ENCODE measurements around the gene RPTOR. TPM values are rescaled to one million over a fixed set of nuclear protein-coding genes. Genes with fewer than 3 reads are reported as not detected.

RPTOR gene
- total RNA-seq, 1 experiment from 2014 or later = 66.7 TPM

- ChIA-PET CTCF (no interaction called here), POLR2A (no interaction called here)
- peaks cover 13% of the 10 kb centered on the region for H3K36me3 Mint-ChIP-seq (ENCODE audit: insufficient read depth, unreplicated experiment)
- TF ChIP-seq CTCF (IDR thresholded peaks at IDR 0.05; ENCODE audit: insufficient read depth in 1 of 2, low read depth in 1 of 2, low read length in 1 of 2, severe bottlenecking in 1 of 2, unreplicated experiment in 1 of 2) = no peak
- H3K4me1 Mint-ChIP-seq (ENCODE audit: low read depth, unreplicated experiment) = no peaks in the 10 kb centered on the region
- H3K4me3 ChIP-seq (ENCODE audit: low read depth, low read length) = no peak overlapping the region
- no peaks in the 10 kb centered on the region for H3K36me3 ChIP-seq (ENCODE audit: control insufficient read depth, insufficient read depth, low read length)
- H3K27me3 Mint-ChIP-seq (ENCODE audit: insufficient read depth, unreplicated experiment) = no peaks in the 10 kb centered on the region
- no peak overlapping the region for H3K27ac Mint-ChIP-seq (ENCODE audit: unreplicated experiment)
- no peaks in the 10 kb centered on the region for H3K27me3 ChIP-seq (replicated peaks; ENCODE audit: control insufficient read depth, insufficient read depth, low read length)
- intact Hi-C loops (cut with micrococcal nuclease; ENCODE audit: unreplicated experiment) = no loop called here
- DNase-seq = no peak
- no peak overlapping the region for H3K4me3 Mint-ChIP-seq (ENCODE audit: unreplicated experiment)
- no peaks in the 10 kb centered on the region for H3K9me3 ChIP-seq
- no peaks in the 10 kb centered on the region for H3K4me1 ChIP-seq
- H3K9me3 Mint-ChIP-seq (ENCODE audit: unreplicated experiment) = no peaks in the 10 kb centered on the region
- no TSS peak for BruUV-seq (replicated peaks)
Measured at GRCh38 chr17:80720610-80721577, 176.3 kb downstream of the RPTOR start.

DNA sequence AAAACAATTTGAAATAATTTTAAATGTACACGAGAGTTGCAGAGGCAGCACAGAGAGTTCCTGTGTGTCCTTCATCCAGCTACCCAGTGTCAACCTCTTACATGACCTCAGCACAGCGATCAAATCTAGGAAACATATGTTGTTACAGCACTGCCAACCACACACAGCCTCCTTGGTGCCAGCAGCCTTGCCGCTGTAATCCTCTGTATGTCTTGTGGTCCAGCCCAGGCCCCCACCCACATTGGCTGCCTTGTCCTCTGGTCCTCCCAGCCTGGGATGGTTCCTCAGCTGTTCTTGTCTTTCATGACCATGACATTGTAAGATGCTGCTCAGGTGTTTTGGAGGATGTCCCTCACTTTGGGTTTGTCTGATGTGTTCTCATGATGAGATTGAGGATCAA lies 178.0 kb downstream of the RPTOR start:
- DNase-seq = no peak
- H3K36me3 ChIP-seq (ENCODE audit: control insufficient read depth, insufficient read depth, low read length) = no peaks in the 10 kb centered on the region
- no peaks in the 10 kb centered on the region for H3K27me3 ChIP-seq (replicated peaks; ENCODE audit: control insufficient read depth, insufficient read depth, low read length)
- no peak overlapping the region for H3K4me3 ChIP-seq (ENCODE audit: low read depth, low read length)
- Mint-ChIP-seq H3K9me3 (ENCODE audit: unreplicated experiment) (no peaks in the 10 kb centered on the region), H3K4me3 (ENCODE audit: unreplicated experiment) (no peak overlapping the region), H3K36me3 (ENCODE audit: insufficient read depth, unreplicated experiment) (peaks cover 21% of the 10 kb centered on the region), H3K27me3 (ENCODE audit: insufficient read depth, unreplicated experiment) (no peaks in the 10 kb centered on the region), H3K4me1 (ENCODE audit: low read depth, unreplicated experiment) (no peaks in the 10 kb centered on the region), H3K27ac (ENCODE audit: unreplicated experiment) (no peak overlapping the region)
- no peak for TF ChIP-seq CTCF (IDR thresholded peaks at IDR 0.05; ENCODE audit: insufficient read depth in 1 of 2, low read depth in 1 of 2, low read length in 1 of 2, severe bottlenecking in 1 of 2, unreplicated experiment in 1 of 2)
- ChIA-PET CTCF (no interaction called here), POLR2A (no interaction called here)
- BruUV-seq (replicated peaks) = no TSS peak
- H3K9me3 ChIP-seq = no peaks in the 10 kb centered on the region
- intact Hi-C loops (cut with micrococcal nuclease; ENCODE audit: unreplicated experiment) = no loop called here
- no peaks in the 10 kb centered on the region for H3K4me1 ChIP-seq

DNA sequence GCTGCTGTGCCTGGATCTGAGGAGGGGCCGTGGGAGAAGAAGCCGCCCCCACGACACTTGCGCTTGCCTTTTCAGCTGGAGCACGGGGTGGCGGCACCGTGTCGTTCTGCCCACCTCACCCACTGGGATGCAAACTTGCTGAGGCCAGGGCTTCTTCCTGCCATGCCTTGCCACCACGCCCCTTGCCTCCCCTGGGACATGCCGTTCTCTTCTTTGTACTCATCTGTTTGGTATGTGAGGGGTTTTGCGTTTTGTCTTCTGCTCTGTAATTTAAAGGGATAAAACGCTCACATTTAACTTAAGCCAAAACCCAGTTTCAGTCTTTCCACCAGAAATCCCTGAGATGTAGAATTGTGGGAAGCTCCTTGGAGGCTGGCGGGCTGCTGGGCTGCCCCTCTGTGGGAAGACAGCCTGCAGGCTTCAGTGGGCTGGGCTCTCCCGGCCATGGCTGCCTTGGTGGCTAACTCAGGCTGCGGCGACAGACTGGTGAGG lies 180.2 kb downstream of the RPTOR start:
- Mint-ChIP-seq H3K4me1 (ENCODE audit: low read depth, unreplicated experiment) (no peaks in the 10 kb centered on the region), H3K27me3 (ENCODE audit: insufficient read depth, unreplicated experiment) (no peaks in the 10 kb centered on the region), H3K36me3 (ENCODE audit: insufficient read depth, unreplicated experiment) (peaks cover 27% of the 10 kb centered on the region), H3K4me3 (ENCODE audit: unreplicated experiment) (no peak overlapping the region), H3K9me3 (ENCODE audit: unreplicated experiment) (no peaks in the 10 kb centered on the region), H3K27ac (ENCODE audit: unreplicated experiment) (no peak overlapping the region)
- TF ChIP-seq CTCF (IDR thresholded peaks at IDR 0.05; ENCODE audit: insufficient read depth in 1 of 2, low read depth in 1 of 2, low read length in 1 of 2, severe bottlenecking in 1 of 2, unreplicated experiment in 1 of 2) = no peak
- no peak for DNase-seq
- intact Hi-C loops (cut with micrococcal nuclease; ENCODE audit: unreplicated experiment) = no loop called here
- POLR2A ChIA-PET = no interaction called here
- no TSS peak for BruUV-seq (replicated peaks)
- H3K36me3 ChIP-seq (ENCODE audit: control insufficient read depth, insufficient read depth, low read length) = no peaks in the 10 kb centered on the region
- CTCF ChIA-PET = no interaction called here
- H3K4me1 ChIP-seq = no peaks in the 10 kb centered on the region
- no peak overlapping the region for H3K4me3 ChIP-seq (ENCODE audit: low read depth, low read length)
- H3K9me3 ChIP-seq = no peaks in the 10 kb centered on the region
- H3K27me3 ChIP-seq (replicated peaks; ENCODE audit: control insufficient read depth, insufficient read depth, low read length) = no peaks in the 10 kb centered on the region
